ENCODE measurements around the gene TKT. TPM values are rescaled to one million over a fixed set of nuclear protein-coding genes. Genes with fewer than 3 reads are reported as not detected.

TKT gene
- total RNA-seq, 1 donor: 265 TPM

DNA sequence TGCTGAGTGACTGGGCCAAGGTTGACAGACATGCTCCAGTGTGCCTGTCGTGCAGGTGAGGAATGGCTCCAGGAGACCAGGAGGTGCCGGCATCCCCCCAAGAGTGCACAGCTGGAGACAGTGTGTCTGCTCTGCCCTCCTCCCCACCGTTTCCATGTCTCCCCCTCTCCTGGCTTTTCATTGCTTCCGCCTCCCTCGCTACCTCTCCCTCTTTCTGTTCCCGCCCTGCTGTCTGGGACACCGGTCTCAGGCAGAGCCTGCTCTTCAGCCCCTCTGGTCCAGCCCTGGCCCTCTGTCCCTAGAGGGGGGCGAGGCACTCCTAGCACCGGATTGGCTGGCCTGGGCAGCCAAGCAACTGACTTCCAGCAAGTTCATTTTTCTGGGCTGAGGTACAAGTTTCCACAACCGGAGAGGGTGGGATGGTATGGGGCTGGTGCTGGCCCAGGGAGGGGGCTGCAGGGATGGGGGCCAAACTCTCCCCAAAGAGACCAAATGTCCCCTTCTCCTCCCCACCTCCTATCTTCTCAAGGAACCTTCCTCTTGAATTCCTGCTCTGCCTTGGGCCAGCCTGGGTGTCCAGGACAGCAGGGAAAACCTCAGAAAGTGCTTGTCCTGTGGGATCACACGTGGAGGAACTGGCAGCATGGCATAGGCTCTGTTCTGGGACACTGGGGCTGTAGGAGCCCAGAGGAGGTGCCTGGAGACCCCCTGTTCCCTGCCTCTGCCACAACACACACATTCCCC lies 62.2 kb downstream of the TKT start:
- no peak for TF ChIP-seq CTCF (IDR thresholded peaks at IDR 0.05; ENCODE audit: insufficient read depth, low read length)
- no peak overlapping the region for H3K4me3 ChIP-seq (ENCODE audit: low read depth, low read length)
- no peak for DNase-seq (ENCODE audit: low read depth)

DNA sequence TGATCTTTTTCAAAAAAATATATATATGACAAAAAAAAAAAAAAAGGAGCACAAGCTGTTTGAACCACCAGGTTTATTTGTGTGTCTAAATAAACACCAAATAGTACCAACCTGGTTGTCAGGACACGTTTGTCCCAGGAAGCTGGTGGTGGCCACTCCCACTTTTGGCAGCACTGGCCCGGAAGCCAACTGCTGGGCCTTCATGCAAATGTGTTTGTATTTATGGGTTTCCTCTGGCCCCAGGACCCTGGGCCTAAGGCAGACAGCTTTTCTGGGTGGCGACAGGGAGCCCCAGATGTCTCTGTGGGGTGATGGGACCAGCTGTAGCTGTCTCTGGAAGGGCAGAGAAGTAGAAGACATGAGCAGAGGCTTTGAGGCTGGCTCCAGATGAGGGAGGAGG lies 63.2 kb downstream of the TKT start:
- no peak for DNase-seq (ENCODE audit: low read depth)
- H3K4me3 ChIP-seq (ENCODE audit: low read depth, low read length): no peak overlapping the region
- no peak for TF ChIP-seq CTCF (IDR thresholded peaks at IDR 0.05; ENCODE audit: insufficient read depth, low read length)

DNA sequence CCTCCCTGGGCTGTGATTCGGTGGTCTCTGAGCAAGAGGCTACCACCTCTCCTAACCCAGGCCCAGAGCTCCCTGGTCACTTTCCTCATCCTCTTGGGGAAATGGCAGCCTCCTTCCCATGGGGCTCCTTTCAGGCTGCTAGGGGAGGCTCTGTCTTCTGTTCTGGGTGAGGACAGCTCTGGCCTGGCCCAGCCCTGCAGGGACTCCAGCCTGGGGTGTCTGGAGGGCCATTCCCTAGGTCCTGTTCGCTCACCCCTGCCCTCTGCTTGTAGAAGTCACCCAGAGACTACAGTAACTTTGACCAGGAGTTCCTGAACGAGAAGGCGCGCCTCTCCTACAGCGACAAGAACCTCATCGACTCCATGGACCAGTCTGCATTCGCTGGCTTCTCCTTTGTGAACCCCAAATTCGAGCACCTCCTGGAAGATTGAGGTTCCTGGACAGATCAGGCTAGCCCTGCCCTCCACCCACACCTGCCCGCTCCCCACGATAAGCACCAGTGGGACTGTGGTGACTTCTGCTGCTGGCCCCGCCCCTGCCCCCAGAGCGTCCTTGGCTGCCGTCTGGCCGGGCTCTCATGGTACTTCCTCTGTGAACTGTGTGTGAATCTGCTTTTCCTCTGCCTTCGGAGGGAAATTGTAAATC lies 63.9 kb downstream of the TKT start:
- no peak for DNase-seq (ENCODE audit: low read depth)
- H3K4me3 ChIP-seq (ENCODE audit: low read depth, low read length): no peak overlapping the region
- TF ChIP-seq CTCF (IDR thresholded peaks at IDR 0.05; ENCODE audit: insufficient read depth, low read length): no peak

DNA sequence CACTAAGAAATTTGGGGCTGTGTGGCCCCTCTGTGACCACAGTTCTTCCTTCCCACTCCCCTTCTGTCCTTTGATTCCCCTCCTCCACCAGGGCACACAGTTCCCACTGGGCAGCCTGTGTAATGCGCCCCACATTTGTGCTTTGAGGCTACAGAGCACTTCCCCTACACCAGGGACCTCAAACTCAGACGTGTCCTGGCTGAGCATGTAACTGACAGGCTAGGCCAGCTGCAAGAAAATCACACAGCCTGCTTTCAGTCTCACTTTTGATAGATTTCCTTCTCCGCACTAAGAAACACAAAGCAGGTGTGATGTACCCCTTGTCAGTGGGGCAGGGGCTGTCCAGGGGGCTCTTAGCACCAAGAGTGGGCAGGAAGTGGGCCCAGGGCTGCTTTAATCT lies 65.2 kb downstream of the TKT start:
- TF ChIP-seq CTCF (IDR thresholded peaks at IDR 0.05; ENCODE audit: insufficient read depth, low read length): no peak
- no peak overlapping the region for H3K4me3 ChIP-seq (ENCODE audit: low read depth, low read length)
- no peak for DNase-seq (ENCODE audit: low read depth)

DNA sequence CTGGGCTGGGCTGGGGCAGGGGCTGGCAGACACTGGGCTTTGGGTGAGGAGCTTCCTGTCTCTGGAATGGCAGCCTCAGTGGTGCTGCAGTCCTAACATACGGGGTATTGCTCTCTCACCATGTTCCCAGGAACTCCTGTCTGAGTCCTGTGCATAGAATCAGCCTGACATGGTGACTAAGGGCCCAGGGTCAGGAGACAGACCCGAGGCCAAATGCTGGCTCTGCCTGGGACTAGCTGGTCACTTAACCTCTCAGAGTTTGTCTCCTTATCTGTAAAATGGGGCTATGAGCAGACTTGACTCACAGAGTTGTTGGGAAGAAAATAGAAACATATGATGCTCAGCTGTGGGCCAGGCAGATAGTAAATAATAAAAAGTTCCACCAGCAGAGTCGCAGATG lies 66.5 kb downstream of the TKT start:
- DNase-seq (ENCODE audit: low read depth): no peak
- H3K4me3 ChIP-seq (ENCODE audit: low read depth, low read length): no peak overlapping the region
- no peak for TF ChIP-seq CTCF (IDR thresholded peaks at IDR 0.05; ENCODE audit: insufficient read depth, low read length)

GRCh38 chr3:53188720-53189119 lies 67.1 kb downstream of the TKT start:
- no peak for DNase-seq (ENCODE audit: low read depth)
- TF ChIP-seq CTCF (IDR thresholded peaks at IDR 0.05; ENCODE audit: insufficient read depth, low read length): no peak
- no peak overlapping the region for H3K4me3 ChIP-seq (ENCODE audit: low read depth, low read length)

All from fibroblast of the aortic adventitia (primary cell).